GM12892 (cell line): ENCODE data around the gene MYD88.

Experiments used
- POLR2A ChIP-seq: IDR thresholded peaks from 2 replicates; pipeline ENCODE4 v1.6.1; 2011; ENCODE audit warnings: low read depth, low read length, control low read depth
- TAF1 ChIP-seq: IDR thresholded peaks from 2 replicates; pipeline ENCODE4 v1.6.1; 2011; ENCODE audit warnings: low read depth, mild to moderate bottlenecking, control low read depth, low read length, borderline replicate concordance

GRCh38 chr3:38136777-38137614 lies 1.5 kb upstream of the MYD88 start, which contains the start of gene ACAA1:
- TF ChIP-seq POLR2A = peak; percentile 77
- peak; percentile 68; the same call in 1 of the 2 replicates for TF ChIP-seq TAF1
